Uterus (tissue), 2 donors: ENCODE data around the gene CCDC117.

Experiments used
- CTCF ChIP-seq, 4 experiments: fragments of 200-600 bp in 2 of 4; fragments of 450-650 bp in 2 of 4; sonication (generic) in 2 of 4; IDR thresholded peaks; one replicate each; pipeline ENCODE4 v1.5.1; 2016 to 2019; ENCODE audit warnings: antibody characterized with exemption in 4 of 4, mild to moderate bottlenecking in 2 of 4, moderate library complexity in 1 of 4
- POLR2A ChIP-seq, 2 donors: fragments of 450-650 bp; IDR thresholded peaks; one replicate each; pipeline ENCODE4 v1.6.1; 2016; ENCODE audit warnings: antibody characterized with exemption in 2 of 2, mild to moderate bottlenecking in 1 of 2, moderate library complexity in 1 of 2

- TF ChIP-seq POLR2A (IDR thresholded peaks at IDR 0.05): no peak
- no peak for TF ChIP-seq CTCF (IDR thresholded peaks at IDR 0.05)
Observed at GRCh38 chr22:28730179-28730578, 42.3 kb upstream of the CCDC117 start.
